Activated naive CD4-positive, alpha-beta T cell treated with anti-CD3 and anti-CD28 coated beads, Interleukin-2, amount 50 U/mL, for 24 hours (primary cell): Measurements from ENCODE around the gene USP17L26.
"Not testable (repeated sequence)": the region's sequence is repeated elsewhere in the genome, so short reads cannot be mapped to it uniquely, and the experiment has no call there.

Experiments used
- H3K27ac Mint-ChIP-seq: one replicate; pipeline ENCODE4 v1.8.0; 2021; ENCODE audit warnings: mild to moderate bottlenecking, mixed read lengths
- H3K27me3 Mint-ChIP-seq: one replicate; pipeline ENCODE4 v1.8.0; 2021; ENCODE audit warnings: mixed read lengths
- H3K36me3 Mint-ChIP-seq: one replicate; pipeline ENCODE4 v1.8.0; 2021; ENCODE audit warnings: mixed read lengths
- H3K4me1 Mint-ChIP-seq: one replicate; pipeline ENCODE4 v1.8.0; 2021; ENCODE audit warnings: mixed read lengths
- H3K4me3 Mint-ChIP-seq: one replicate; pipeline ENCODE4 v1.8.0; 2021; ENCODE audit warnings: mild to moderate bottlenecking, mixed read lengths
- H3K9me3 Mint-ChIP-seq: one replicate; pipeline ENCODE4 v1.8.0; 2021; ENCODE audit warnings: mixed read lengths

Gene USP17L26, protein sequence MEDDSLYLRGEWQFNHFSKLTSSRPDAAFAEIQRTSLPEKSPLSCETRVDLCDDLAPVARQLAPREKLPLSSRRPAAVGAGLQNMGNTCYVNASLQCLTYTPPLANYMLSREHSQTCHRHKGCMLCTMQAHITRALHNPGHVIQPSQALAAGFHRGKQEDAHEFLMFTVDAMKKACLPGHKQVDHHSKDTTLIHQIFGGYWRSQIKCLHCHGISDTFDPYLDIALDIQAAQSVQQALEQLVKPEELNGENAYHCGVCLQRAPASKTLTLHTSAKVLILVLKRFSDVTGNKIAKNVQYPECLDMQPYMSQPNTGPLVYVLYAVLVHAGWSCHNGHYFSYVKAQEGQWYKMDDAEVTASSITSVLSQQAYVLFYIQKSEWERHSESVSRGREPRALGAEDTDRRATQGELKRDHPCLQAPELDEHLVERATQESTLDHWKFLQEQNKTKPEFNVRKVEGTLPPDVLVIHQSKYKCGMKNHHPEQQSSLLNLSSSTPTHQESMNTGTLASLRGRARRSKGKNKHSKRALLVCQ

GRCh38 chr4:9334358-9334757 lies at the start of gene USP17L26:
USP17L26 (plus strand) TSS chr4:9334658; CDS start chr4:9334658, 0 bp downstream.
- not testable (repeated sequence) for H3K36me3 Mint-ChIP-seq, H3K27ac Mint-ChIP-seq, H3K4me3 Mint-ChIP-seq, H3K27me3 Mint-ChIP-seq, H3K9me3 Mint-ChIP-seq, H3K4me1 Mint-ChIP-seq

- H3K9me3 Mint-ChIP-seq, H3K36me3 Mint-ChIP-seq, H3K4me1 Mint-ChIP-seq, H3K27me3 Mint-ChIP-seq, H3K4me3 Mint-ChIP-seq, H3K27ac Mint-ChIP-seq: not testable (repeated sequence)
Observed at GRCh38 chr4:9324191-9324590, 10.3 kb upstream of the USP17L26 start.

GRCh38 chr4:9324865-9325264 lies 9.6 kb upstream of the USP17L26 start, which contains the start of gene USP17L24:
USP17L24 (plus strand) TSS chr4:9325165; CDS start chr4:9325165, 0 bp downstream.
- H3K36me3 Mint-ChIP-seq, H3K4me1 Mint-ChIP-seq, H3K4me3 Mint-ChIP-seq, H3K27ac Mint-ChIP-seq, H3K27me3 Mint-ChIP-seq, H3K9me3 Mint-ChIP-seq: not testable (repeated sequence)

DNA sequence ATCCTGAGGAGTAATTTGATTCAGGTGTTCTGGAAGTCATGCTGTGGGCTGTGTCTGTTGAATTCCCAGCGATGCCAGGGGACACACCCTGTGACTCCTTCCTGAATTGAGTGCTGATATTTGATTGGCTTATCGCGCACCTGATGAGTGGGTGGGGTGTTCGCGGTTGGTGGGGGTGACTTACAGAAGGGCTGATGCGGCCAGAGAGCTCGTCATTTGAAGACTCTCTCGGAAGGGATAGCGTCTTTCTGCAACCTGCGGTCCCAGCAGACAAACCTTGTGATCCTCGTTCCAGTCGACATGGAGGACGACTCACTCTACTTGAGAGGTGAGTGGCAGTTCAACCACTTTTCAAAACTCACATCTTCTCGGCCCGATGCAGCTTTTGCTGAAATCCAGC lies 4.8 kb upstream of the USP17L26 start, which contains the start of gene USP17L25:
Gene USP17L25 (plus strand): TSS at position 301 of the 400 bp plus-strand sequence. CDS start 0 bp downstream, at position 301.
- H3K27me3 Mint-ChIP-seq, H3K4me1 Mint-ChIP-seq, H3K36me3 Mint-ChIP-seq, H3K27ac Mint-ChIP-seq, H3K9me3 Mint-ChIP-seq, H3K4me3 Mint-ChIP-seq: not testable (repeated sequence)

GRCh38 chr4:9339103-9339502 lies 4.6 kb downstream of the USP17L26 start, which contains the start of gene USP17L5:
USP17L5 (plus strand) TSS chr4:9339403; CDS start chr4:9339403, 0 bp downstream.
- not testable (repeated sequence) for H3K9me3 Mint-ChIP-seq, H3K27me3 Mint-ChIP-seq, H3K36me3 Mint-ChIP-seq, H3K4me3 Mint-ChIP-seq, H3K4me1 Mint-ChIP-seq, H3K27ac Mint-ChIP-seq

DNA sequence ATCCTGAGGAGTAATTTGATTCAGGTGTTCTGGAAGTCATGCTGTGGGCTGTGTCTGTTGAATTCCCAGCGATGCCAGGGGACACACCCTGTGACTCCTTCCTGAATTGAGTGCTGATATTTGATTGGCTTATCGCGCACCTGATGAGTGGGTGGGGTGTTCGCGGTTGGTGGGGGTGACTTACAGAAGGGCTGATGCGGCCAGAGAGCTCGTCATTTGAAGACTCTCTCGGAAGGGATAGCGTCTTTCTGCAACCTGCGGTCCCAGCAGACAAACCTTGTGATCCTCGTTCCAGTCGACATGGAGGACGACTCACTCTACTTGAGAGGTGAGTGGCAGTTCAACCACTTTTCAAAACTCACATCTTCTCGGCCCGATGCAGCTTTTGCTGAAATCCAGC lies 9.4 kb downstream of the USP17L26 start, which contains the start of gene USP17L27:
Gene USP17L27 (plus strand): TSS at position 301 of the 400 bp plus-strand sequence. CDS start 0 bp downstream, at position 301.
- H3K4me3 Mint-ChIP-seq, H3K4me1 Mint-ChIP-seq: not testable (repeated sequence)

DNA sequence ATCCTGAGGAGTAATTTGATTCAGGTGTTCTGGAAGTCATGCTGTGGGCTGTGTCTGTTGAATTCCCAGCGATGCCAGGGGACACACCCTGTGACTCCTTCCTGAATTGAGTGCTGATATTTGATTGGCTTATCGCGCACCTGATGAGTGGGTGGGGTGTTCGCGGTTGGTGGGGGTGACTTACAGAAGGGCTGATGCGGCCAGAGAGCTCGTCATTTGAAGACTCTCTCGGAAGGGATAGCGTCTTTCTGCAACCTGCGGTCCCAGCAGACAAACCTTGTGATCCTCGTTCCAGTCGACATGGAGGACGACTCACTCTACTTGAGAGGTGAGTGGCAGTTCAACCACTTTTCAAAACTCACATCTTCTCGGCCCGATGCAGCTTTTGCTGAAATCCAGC lies 14.1 kb downstream of the USP17L26 start, which contains the start of gene USP17L28:
Gene USP17L28 (plus strand): TSS at position 301 of the 400 bp plus-strand sequence. CDS start 0 bp downstream, at position 301.
- H3K4me1 Mint-ChIP-seq, H3K36me3 Mint-ChIP-seq, H3K27ac Mint-ChIP-seq, H3K27me3 Mint-ChIP-seq, H3K4me3 Mint-ChIP-seq, H3K9me3 Mint-ChIP-seq: not testable (repeated sequence)

More for the DNA sequence above, 9.4 kb downstream of the USP17L26 start, which contains the start of gene USP17L27:
- not testable (repeated sequence) for H3K27ac Mint-ChIP-seq, H3K9me3 Mint-ChIP-seq, H3K27me3 Mint-ChIP-seq, H3K36me3 Mint-ChIP-seq

GRCh38 chr4:9350866-9351265 lies 16.4 kb downstream of the USP17L26 start:
- not testable (repeated sequence) for H3K27ac Mint-ChIP-seq, H3K27me3 Mint-ChIP-seq, H3K4me3 Mint-ChIP-seq, H3K4me1 Mint-ChIP-seq, H3K9me3 Mint-ChIP-seq, H3K36me3 Mint-ChIP-seq

GRCh38 chr4:9353338-9353737 lies 18.9 kb downstream of the USP17L26 start, which contains the start of gene USP17L29:
USP17L29 (plus strand) TSS chr4:9353638; CDS start chr4:9353638, 0 bp downstream.
- not testable (repeated sequence) for H3K9me3 Mint-ChIP-seq, H3K4me3 Mint-ChIP-seq, H3K36me3 Mint-ChIP-seq, H3K27ac Mint-ChIP-seq, H3K4me1 Mint-ChIP-seq, H3K27me3 Mint-ChIP-seq

DNA sequence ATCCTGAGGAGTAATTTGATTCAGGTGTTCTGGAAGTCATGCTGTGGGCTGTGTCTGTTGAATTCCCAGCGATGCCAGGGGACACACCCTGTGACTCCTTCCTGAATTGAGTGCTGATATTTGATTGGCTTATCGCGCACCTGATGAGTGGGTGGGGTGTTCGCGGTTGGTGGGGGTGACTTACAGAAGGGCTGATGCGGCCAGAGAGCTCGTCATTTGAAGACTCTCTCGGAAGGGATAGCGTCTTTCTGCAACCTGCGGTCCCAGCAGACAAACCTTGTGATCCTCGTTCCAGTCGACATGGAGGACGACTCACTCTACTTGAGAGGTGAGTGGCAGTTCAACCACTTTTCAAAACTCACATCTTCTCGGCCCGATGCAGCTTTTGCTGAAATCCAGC lies 28.4 kb downstream of the USP17L26 start, which contains the start of gene USP17L30:
Gene USP17L30 (plus strand): TSS at position 301 of the 400 bp plus-strand sequence. CDS start 0 bp downstream, at position 301.
- not testable (repeated sequence) for H3K4me1 Mint-ChIP-seq, H3K4me3 Mint-ChIP-seq, H3K36me3 Mint-ChIP-seq, H3K27ac Mint-ChIP-seq, H3K9me3 Mint-ChIP-seq, H3K27me3 Mint-ChIP-seq

DNA sequence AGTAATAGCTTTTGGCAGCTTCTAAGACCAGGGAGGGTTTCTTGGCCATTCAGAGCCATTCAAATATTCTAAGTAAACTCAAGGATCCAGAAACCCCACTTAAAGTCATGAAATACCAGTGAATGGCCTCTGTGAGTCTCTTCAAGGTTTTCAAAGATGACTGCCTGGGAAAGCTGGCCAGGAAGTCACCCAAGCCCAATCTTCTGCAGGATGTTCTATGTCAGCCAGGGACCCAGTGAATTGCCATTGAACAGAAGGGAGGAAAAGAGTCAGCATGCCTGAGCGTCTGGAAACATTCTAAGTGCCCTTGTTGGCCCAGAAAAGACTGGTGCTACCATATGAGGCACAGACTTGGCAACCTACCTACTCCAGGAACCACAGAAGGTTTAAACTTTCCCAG lies 45.4 kb downstream of the USP17L26 start:
- H3K36me3 Mint-ChIP-seq, H3K9me3 Mint-ChIP-seq, H3K27me3 Mint-ChIP-seq, H3K4me1 Mint-ChIP-seq, H3K27ac Mint-ChIP-seq: not testable (repeated sequence)
- peak overlapping the region; percentile 11 for H3K4me3 Mint-ChIP-seq

- H3K9me3 Mint-ChIP-seq, H3K36me3 Mint-ChIP-seq, H3K27ac Mint-ChIP-seq, H3K27me3 Mint-ChIP-seq, H3K4me1 Mint-ChIP-seq: not testable (repeated sequence)
- H3K4me3 Mint-ChIP-seq = peak overlapping the region; percentile 57
Observed at GRCh38 chr4:9381012-9381534, 46.6 kb downstream of the USP17L26 start.

GRCh38 chr4:9384126-9384525 lies 49.7 kb downstream of the USP17L26 start:
- H3K27ac Mint-ChIP-seq = no peak overlapping the region

More at GRCh38 chr4:9384126-9384525, 49.7 kb downstream of the USP17L26 start:
- peaks cover 3% of the 10 kb centered on the region for H3K4me1 Mint-ChIP-seq
- no peaks in the 10 kb centered on the region for H3K27me3 Mint-ChIP-seq
- H3K4me3 Mint-ChIP-seq = no peak overlapping the region
- no peaks in the 10 kb centered on the region for H3K36me3 Mint-ChIP-seq
- no peaks in the 10 kb centered on the region for H3K9me3 Mint-ChIP-seq
